HuH-7 (cell line): ENCODE data around the gene SLC38A1.

Experiments used
- DNase-seq: peaks from one replicate; pipeline ENCODE4 v3.0.0; 2011; ENCODE audit warnings: low spot score

The SLC38A1 gene

DNA sequence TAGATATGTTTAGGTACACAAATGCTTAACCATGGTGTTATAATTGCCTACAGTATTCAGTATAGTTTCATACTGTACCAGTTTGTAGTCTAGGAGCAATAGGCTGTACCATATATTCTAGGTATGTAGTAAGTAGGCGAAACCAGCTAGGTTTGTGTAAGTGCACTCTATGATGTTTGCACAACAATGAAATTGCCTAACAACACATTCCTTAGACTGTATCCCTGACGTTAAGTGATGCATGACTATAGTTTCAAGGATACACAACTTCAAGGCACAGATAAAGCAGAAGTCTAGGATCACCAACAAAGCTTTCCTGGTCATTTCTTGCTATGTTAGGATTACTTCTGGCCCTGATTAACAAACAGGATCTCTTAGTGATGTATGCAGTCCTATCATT lies 135.1 kb downstream of the SLC38A1 start:
- no peak for DNase-seq
